CD4-positive, alpha-beta T cell (primary cell): Measurements from ENCODE around the gene MRPL47. TPM values are rescaled to one million over a fixed set of nuclear protein-coding genes. Genes with fewer than 3 reads are reported as not detected.
A peak's percentile ranks its signal among the peaks of the same experiment; 100 is the strongest.
"Not testable (repeated sequence)": the region's sequence is repeated elsewhere in the genome, so short reads cannot be mapped to it uniquely, and the experiment has no call there.

ENCODE experiments used
- ATAC-seq: fragments of 200-7000 bp; cut with Tn5 transposase; one replicate; pipeline ENCODE4 v1.10.0; 2022; ENCODE audit warnings: mild to moderate bottlenecking; ENCODE audit not compliant: poor library complexity
- CTCF ChIA-PET: fragments of 350-600 bp; sonication (Branson Sonifier 250); formaldehyde crosslinking; loops from one replicate; lab custom pipeline; 2021; ENCODE audit warnings: antibody characterized with exemption, inconsistent platforms; lab: Charles Lee
- POLR2A ChIA-PET: fragments of 350-600 bp; sonication (Branson Sonifier 250); formaldehyde crosslinking; loops from one replicate; lab custom pipeline; 2021; ENCODE audit warnings: antibody characterized with exemption, inconsistent platforms; lab: Charles Lee
- DNase-seq, 14 experiments: peaks; one replicate each; pipeline ENCODE4 v3.0.0-alpha.2; 2013 to 2020; ENCODE audit warnings: mixed read lengths in 2 of 14
- H3K27ac ChIP-seq, 2 donors: one replicate each; pipeline versions ENCODE4 v1.5.1 to v1.7.0; 2013; ENCODE audit warnings: low read length in 2 of 2, low read depth in 1 of 2, mild to moderate bottlenecking in 1 of 2
- H3K27me3 ChIP-seq, 2 experiments: 1 replicate in 1 of 2; 2 replicates in 1 of 2; pipeline versions ENCODE4 v1.6.1 to v1.7.0; 2013; ENCODE audit warnings: low read length in 2 of 2, control low read depth in 1 of 2, mild to moderate bottlenecking in 1 of 2, moderate library complexity in 1 of 2; ENCODE audit not compliant: insufficient read depth in 2 of 2, control insufficient read depth in 1 of 2
- H3K36me3 ChIP-seq: one replicate; pipeline ENCODE4 v1.6.1; 2013; ENCODE audit warnings: low read length, control low read depth; ENCODE audit not compliant: insufficient read depth
- H3K4me1 ChIP-seq: one replicate; pipeline ENCODE4 v1.6.1; 2013; ENCODE audit warnings: low read length, control low read depth; ENCODE audit not compliant: insufficient read depth
- H3K4me3 ChIP-seq: one replicate; pipeline ENCODE4 v1.5.1; 2013; ENCODE audit warnings: mild to moderate bottlenecking, low read length, moderate library complexity
- H3K9me3 ChIP-seq, 2 experiments: 1 replicate in 1 of 2; 2 replicates in 1 of 2; pipeline versions ENCODE4 v1.6.1 to v1.7.0; 2013; ENCODE audit warnings: low read length in 2 of 2, mild to moderate bottlenecking in 2 of 2, control low read depth in 1 of 2, moderate library complexity in 1 of 2; ENCODE audit not compliant: control insufficient read depth in 1 of 2, insufficient read depth in 1 of 2
- H3K27ac Mint-ChIP-seq: one replicate; pipeline ENCODE4 v1.8.0; 2020; ENCODE audit warnings: mixed read lengths
- H3K27me3 Mint-ChIP-seq: one replicate; pipeline ENCODE4 v1.8.0; 2021; ENCODE audit warnings: mixed read lengths
- H3K36me3 Mint-ChIP-seq: one replicate; pipeline ENCODE4 v1.8.0; 2021; ENCODE audit warnings: low read depth, mixed read lengths
- H3K4me1 Mint-ChIP-seq: one replicate; pipeline ENCODE4 v1.8.0; 2021; ENCODE audit warnings: low read depth, mixed read lengths
- H3K4me3 Mint-ChIP-seq: one replicate; pipeline ENCODE4 v1.8.0; 2020; ENCODE audit warnings: mild to moderate bottlenecking, mixed read lengths
- H3K9me3 Mint-ChIP-seq: one replicate; pipeline ENCODE4 v1.8.0; 2020; ENCODE audit warnings: mixed read lengths
- CTCF ChIP-seq: fragments of 200-600 bp; IDR thresholded peaks from one replicate; pipeline ENCODE4 v1.8.0; 2022; ENCODE audit warnings: antibody characterized with exemption, mild to moderate bottlenecking
- intact Hi-C, 2 experiments: fragments of 100-400 bp; cut with DNase I in 1 of 2; cut with micrococcal nuclease in 1 of 2; formaldehyde crosslinking; loops; one replicate each; pipeline versions ENCODE4 v1.15.1 to v1.9.0; 2023 to 2025; cut with DNase I, micrococcal nuclease
- total RNA-seq, 174 experiments: library from RNA in 2 of 174; stranded (reverse) in 2 of 174; gene quantifications; one replicate each; pipeline ENCODE4 v1.2.3 and lab custom pipeline; 2021 to 2026

Gene MRPL47
- total RNA-seq, 2 experiments from 2014 or later: 24.8 to 28.6 TPM

- H3K27ac Mint-ChIP-seq: peak within 1 kb of the TSS; percentile 91
- H3K4me3 Mint-ChIP-seq: peak within 1 kb of the TSS; percentile 98
- Histone ChIP-seq H3K4me1 (peaks cover 22% of the 10 kb centered on the region), H3K9me3 (peaks cover 0 to 5% of the 10 kb centered on the region in 2 experiments), H3K36me3 (no peaks in the 10 kb centered on the region), H3K27ac (peak within 1 kb of the TSS; percentile 47 to 48), H3K4me3 (peak within 1 kb of the TSS; percentile 94), H3K27me3 (no peaks in the 10 kb centered on the region)
- ChIA-PET CTCF (no interaction called here), POLR2A (interaction anchor here (0.7 to 2.5 kb wide), 6 partner anchors 9 to 949 kb away, joined by 3 to 19 read pairs (median 12); partner anchors contain the start of genes ACTL6A, MRPL47, NDUFB5 and PIK3CA)
- intact Hi-C loops: loop anchor here (2.0 to 5.0 kb wide), 2 partner anchors 48 to 950 kb away; partner anchors contain the start of genes MRPL47 (in 1 of the 2), NDUFB5 (in 1 of the 2) and TTC14 (in 1 of the 2)
- no peaks in the 10 kb centered on the region for H3K9me3 Mint-ChIP-seq
- peak; percentile 64 for ATAC-seq
- TF ChIP-seq CTCF: no peak
- peaks cover 42% of the 10 kb centered on the region for H3K4me1 Mint-ChIP-seq
- H3K36me3 Mint-ChIP-seq: peaks cover 8% of the 10 kb centered on the region
- DNase-seq: peak; percentile 22 to 85 (median 54)
- no peaks in the 10 kb centered on the region for H3K27me3 Mint-ChIP-seq
These were observed 48.1 kb upstream of the MRPL47 start, which contains the start of gene USP13 for GRCh38 chr3:179652447-179653095. USP13 (plus strand) TSS chr3:179653040; CDS start chr3:179653226, 186 bp downstream.

DNA sequence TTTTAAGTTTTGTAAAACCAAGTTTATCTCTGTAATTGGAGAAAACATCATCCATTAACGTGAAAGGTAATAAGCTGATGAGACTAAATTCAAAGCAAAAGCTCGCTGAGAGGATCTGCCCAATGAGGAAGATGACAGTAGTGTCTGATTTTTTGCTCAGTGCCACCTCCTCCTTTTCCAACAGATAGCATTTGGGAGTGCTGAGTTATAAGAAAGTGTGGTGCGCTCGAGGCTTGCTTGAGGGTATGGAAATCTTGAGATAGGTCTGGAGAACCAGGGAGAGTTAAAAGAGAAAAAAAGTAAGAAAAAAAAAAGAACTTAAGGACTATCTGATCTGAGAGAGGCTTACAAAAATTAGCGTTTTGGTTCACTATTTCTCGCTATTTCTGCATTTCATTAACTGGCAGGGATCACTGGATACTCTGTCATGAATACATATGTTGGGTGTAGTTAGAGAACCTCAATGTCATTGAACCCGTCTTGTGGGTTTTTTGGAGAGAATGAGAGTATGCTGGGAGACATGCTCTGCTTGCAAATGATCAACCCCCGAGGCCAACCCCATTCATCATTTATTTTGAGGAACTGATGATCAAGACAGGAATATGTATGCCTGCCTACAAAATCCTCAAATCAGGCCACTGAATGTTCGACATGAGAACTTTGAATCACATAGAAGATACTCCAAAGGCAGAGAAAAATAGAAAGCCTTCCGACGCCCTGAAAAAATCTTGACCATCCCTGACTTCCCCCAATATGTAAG, 47.4 kb upstream of the MRPL47 start:
- H3K27ac ChIP-seq: no peak overlapping the region
- ATAC-seq: no peak
- no peaks in the 10 kb centered on the region for H3K27me3 Mint-ChIP-seq
- peak overlapping the region; percentile 76 for H3K4me3 Mint-ChIP-seq
- no peaks in the 10 kb centered on the region for H3K9me3 Mint-ChIP-seq
- H3K27me3 ChIP-seq: no peaks in the 10 kb centered on the region
- H3K4me1 ChIP-seq: peaks cover 22% of the 10 kb centered on the region
- H3K27ac Mint-ChIP-seq: peak overlapping the region; percentile 47
- H3K4me1 Mint-ChIP-seq: peaks cover 42% of the 10 kb centered on the region
- intact Hi-C loops: loop anchor here (2.0 to 5.0 kb wide), 3 partner anchors 47 to 950 kb away; partner anchors contain the start of genes MRPL47 (in 1 of the 2), NDUFB5 (in 1 of the 2) and TTC14 (in 1 of the 2)
- TF ChIP-seq CTCF: no peak
- peaks cover 0 to 5% of the 10 kb centered on the region in 2 experiments for H3K9me3 ChIP-seq
- ChIA-PET CTCF (no interaction called here), POLR2A (interaction anchor here (0.9 to 2.5 kb wide), 5 partner anchors 10 to 950 kb away, joined by 3 to 19 read pairs (median 12); partner anchors contain the start of genes ACTL6A, MRPL47, NDUFB5 and PIK3CA)
- H3K36me3 ChIP-seq: no peaks in the 10 kb centered on the region
- H3K36me3 Mint-ChIP-seq: peaks cover 8% of the 10 kb centered on the region
- DNase-seq: peak in 2 of 14 experiments; percentile 15 to 22
- H3K4me3 ChIP-seq: peak overlapping the region; percentile 94

- Histone ChIP-seq H3K36me3 (no peaks in the 10 kb centered on the region), H3K9me3 (peaks cover 0 to 5% of the 10 kb centered on the region in 2 experiments), H3K4me3 (no peak overlapping the region), H3K4me1 (peaks cover 5% of the 10 kb centered on the region), H3K27ac (no peak overlapping the region), H3K27me3 (no peaks in the 10 kb centered on the region)
- Mint-ChIP-seq H3K27ac (no peak overlapping the region), H3K4me3 (no peak overlapping the region), H3K4me1 (no peaks in the 10 kb centered on the region), H3K9me3 (no peaks in the 10 kb centered on the region), H3K27me3 (no peaks in the 10 kb centered on the region), H3K36me3 (no peaks in the 10 kb centered on the region)
- no peak for DNase-seq
- TF ChIP-seq CTCF: no peak
- POLR2A ChIA-PET: no interaction called here
- intact Hi-C loops: loop anchor here in 1 of 2 experiments (5.0 kb wide), 1 partner anchor 39 kb away; no protein-coding TSS in a partner anchor
- ATAC-seq: no peak
- CTCF ChIA-PET: no interaction called here
These were observed 41.7 kb upstream of the MRPL47 start for GRCh38 chr3:179646177-179646576.

GRCh38 chr3:179643837-179644236, 39.4 kb upstream of the MRPL47 start:
- H3K36me3 Mint-ChIP-seq, POLR2A ChIA-PET, H3K9me3 ChIP-seq, H3K27me3 ChIP-seq, CTCF ChIA-PET, DNase-seq, H3K36me3 ChIP-seq, ATAC-seq, H3K27ac Mint-ChIP-seq, H3K4me1 Mint-ChIP-seq, intact Hi-C loops, H3K4me3 Mint-ChIP-seq, H3K27me3 Mint-ChIP-seq, H3K9me3 Mint-ChIP-seq, H3K27ac ChIP-seq, H3K4me1 ChIP-seq, H3K4me3 ChIP-seq: not testable (repeated sequence)
